ENCODE measurements around the gene NLE1.
A peak's percentile ranks its signal among the peaks of the same experiment; 100 is the strongest.
"Not testable (repeated sequence)": the region's sequence is repeated elsewhere in the genome, so short reads cannot be mapped to it uniquely, and the experiment has no call there.

The NLE1 gene

GRCh38 chr17:35141681-35142466 lies at the start of gene NLE1:
Gene NLE1 (minus strand): TSS chr17:35142303. CDS start chr17:35142275, 28 bp downstream.
- peak; percentile 89 for DNase-seq

- no peak for DNase-seq
Observed at GRCh38 chr17:35191001-35191695, 49.0 kb upstream of the NLE1 start.

GRCh38 chr17:35189291-35189690 lies 47.2 kb upstream of the NLE1 start:
- no peak for DNase-seq

GRCh38 chr17:35188111-35188510 lies 46.0 kb upstream of the NLE1 start:
- no peak for DNase-seq

- DNase-seq = no peak
Observed at GRCh38 chr17:35187481-35187880, 45.4 kb upstream of the NLE1 start.

- DNase-seq = no peak
Observed at GRCh38 chr17:35185849-35186248, 43.7 kb upstream of the NLE1 start.

- DNase-seq = no peak
Observed at GRCh38 chr17:35184274-35184673, 42.2 kb upstream of the NLE1 start.

- DNase-seq = no peak
Observed at GRCh38 chr17:35183332-35183731, 41.2 kb upstream of the NLE1 start.

- not testable (repeated sequence) for DNase-seq
Observed at GRCh38 chr17:35179379-35179778, 37.3 kb upstream of the NLE1 start.

GRCh38 chr17:35176897-35177296 lies 34.8 kb upstream of the NLE1 start:
- DNase-seq = no peak

- DNase-seq = no peak
Observed at GRCh38 chr17:35175638-35176415, 33.7 kb upstream of the NLE1 start.

- no peak for DNase-seq
Observed at GRCh38 chr17:35174835-35175334, 32.8 kb upstream of the NLE1 start.

GRCh38 chr17:35172321-35172720 lies 30.2 kb upstream of the NLE1 start:
- peak; percentile 8 for DNase-seq

- DNase-seq = no peak
Observed at GRCh38 chr17:35171834-35172233, 29.7 kb upstream of the NLE1 start.

- peak; percentile 32 for DNase-seq
Observed at GRCh38 chr17:35170968-35171771, 29.1 kb upstream of the NLE1 start.

GRCh38 chr17:35169835-35170363 lies 27.8 kb upstream of the NLE1 start:
- peak; percentile 4 for DNase-seq

GRCh38 chr17:35167666-35168065 lies 25.6 kb upstream of the NLE1 start:
- no peak for DNase-seq

GRCh38 chr17:35167046-35167445 lies 24.9 kb upstream of the NLE1 start:
- no peak for DNase-seq

GRCh38 chr17:35166526-35166925 lies 24.4 kb upstream of the NLE1 start:
- no peak for DNase-seq

- no peak for DNase-seq
Observed at GRCh38 chr17:35164716-35165115, 22.6 kb upstream of the NLE1 start.

- DNase-seq = no peak
Observed at GRCh38 chr17:35163886-35164285, 21.8 kb upstream of the NLE1 start.

- no peak for DNase-seq
Observed at GRCh38 chr17:35162755-35163154, 20.7 kb upstream of the NLE1 start.

Measured in activated CD8-positive, alpha-beta memory T cell treated with anti-CD3 and anti-CD28 coated beads, Interleukin-2, amount 50 U/mL, for 4 hours (primary cell).